Mononuclear cell (primary cell): ENCODE measurements around the gene CLEC2L. TPM values are rescaled to one million over a fixed set of nuclear protein-coding genes. Genes with fewer than 3 reads are reported as not detected.

ENCODE experiments used
- H3K27me3 ChIP-seq: 2 replicates; pipeline ENCODE4 v1.6.0; 2011; ENCODE audit warnings: low read length, control low read depth; ENCODE audit not compliant: insufficient read depth
- H3K4me1 ChIP-seq: 2 replicates; pipeline ENCODE4 v1.5.1; 2011; ENCODE audit warnings: mild to moderate bottlenecking, low read length, control low read depth; ENCODE audit not compliant: insufficient read depth
- H3K4me3 ChIP-seq: 2 replicates; pipeline ENCODE4 v1.5.1; 2011; ENCODE audit warnings: mild to moderate bottlenecking, low read length, moderate library complexity
- H3K9me3 ChIP-seq: 2 replicates; pipeline ENCODE4 v1.5.1; 2011; ENCODE audit warnings: low read depth, mild to moderate bottlenecking, control low read depth, low read length
- total RNA-seq: library from RNA; depleted of rRNA; stranded (reverse); fragments of >200 nt; gene quantifications from one replicate; pipeline ENCODE4 v1.2.3, GENCODE V29; 2012

The CLEC2L gene
- total RNA-seq, 1 donor, result 0.52 TPM

- peaks cover 9% of the 10 kb centered on the region for H3K4me1 ChIP-seq
- no peaks in the 10 kb centered on the region for H3K27me3 ChIP-seq
- no peak overlapping the region for H3K4me3 ChIP-seq
- no peaks in the 10 kb centered on the region for H3K9me3 ChIP-seq
Observed at GRCh38 chr7:139500770-139501138, 22.7 kb upstream of the CLEC2L start.

GRCh38 chr7:139502226-139502625 is 21.3 kb upstream of the CLEC2L start:
- H3K4me3 ChIP-seq, result no peak overlapping the region
- H3K27me3 ChIP-seq, result no peaks in the 10 kb centered on the region
- H3K9me3 ChIP-seq, result no peaks in the 10 kb centered on the region
- H3K4me1 ChIP-seq, result peaks cover 9% of the 10 kb centered on the region

GRCh38 chr7:139505563-139505962 is 17.9 kb upstream of the CLEC2L start:
- Histone ChIP-seq H3K4me1 (peaks cover under 1% of the 10 kb centered on the region), H3K4me3 (no peak overlapping the region), H3K9me3 (no peaks in the 10 kb centered on the region), H3K27me3 (no peaks in the 10 kb centered on the region)

GRCh38 chr7:139509535-139509934 is 13.9 kb upstream of the CLEC2L start:
- H3K4me1 ChIP-seq, result no peaks in the 10 kb centered on the region
- no peak overlapping the region for H3K4me3 ChIP-seq
- no peaks in the 10 kb centered on the region for H3K27me3 ChIP-seq
- no peaks in the 10 kb centered on the region for H3K9me3 ChIP-seq

- Histone ChIP-seq H3K4me3 (no peak overlapping the region), H3K4me1 (no peaks in the 10 kb centered on the region), H3K27me3 (no peaks in the 10 kb centered on the region), H3K9me3 (no peaks in the 10 kb centered on the region)
Observed at GRCh38 chr7:139511315-139511714, 12.2 kb upstream of the CLEC2L start.

GRCh38 chr7:139515266-139515665 is 8.2 kb upstream of the CLEC2L start:
- H3K9me3 ChIP-seq, result no peaks in the 10 kb centered on the region
- H3K4me1 ChIP-seq, result no peaks in the 10 kb centered on the region
- no peaks in the 10 kb centered on the region for H3K27me3 ChIP-seq
- H3K4me3 ChIP-seq, result no peak overlapping the region

- H3K4me3 ChIP-seq, result no peak overlapping the region
- no peaks in the 10 kb centered on the region for H3K9me3 ChIP-seq
- peaks cover 21% of the 10 kb centered on the region for H3K27me3 ChIP-seq
- no peaks in the 10 kb centered on the region for H3K4me1 ChIP-seq
Observed at GRCh38 chr7:139521439-139521838, 2.0 kb upstream of the CLEC2L start.

- Histone ChIP-seq H3K4me1 (no peaks in the 10 kb centered on the region), H3K9me3 (no peaks in the 10 kb centered on the region), H3K27me3 (peaks cover 21% of the 10 kb centered on the region), H3K4me3 (no peak overlapping the region)
Observed at GRCh38 chr7:139522830-139523198, 671 bp upstream of the CLEC2L start.

GRCh38 chr7:139523968-139524815 is 707 bp downstream of the CLEC2L start:
- H3K4me3 ChIP-seq, result no peak overlapping the region
- peaks cover 21% of the 10 kb centered on the region for H3K27me3 ChIP-seq
- H3K9me3 ChIP-seq, result no peaks in the 10 kb centered on the region
- no peaks in the 10 kb centered on the region for H3K4me1 ChIP-seq

GRCh38 chr7:139525239-139525638 is 1.8 kb downstream of the CLEC2L start:
- Histone ChIP-seq H3K27me3 (peaks cover 21% of the 10 kb centered on the region), H3K4me1 (no peaks in the 10 kb centered on the region), H3K9me3 (no peaks in the 10 kb centered on the region), H3K4me3 (no peak overlapping the region)

GRCh38 chr7:139525750-139526149 is 2.3 kb downstream of the CLEC2L start:
- H3K9me3 ChIP-seq, result no peaks in the 10 kb centered on the region
- no peaks in the 10 kb centered on the region for H3K4me1 ChIP-seq
- H3K27me3 ChIP-seq, result peaks cover 21% of the 10 kb centered on the region
- no peak overlapping the region for H3K4me3 ChIP-seq

- H3K27me3 ChIP-seq, result peaks cover 16% of the 10 kb centered on the region
- no peak overlapping the region for H3K4me3 ChIP-seq
- no peaks in the 10 kb centered on the region for H3K9me3 ChIP-seq
- H3K4me1 ChIP-seq, result no peaks in the 10 kb centered on the region
Observed at GRCh38 chr7:139526578-139527544, 3.4 kb downstream of the CLEC2L start.

GRCh38 chr7:139531094-139531493 is 7.6 kb downstream of the CLEC2L start:
- H3K4me3 ChIP-seq, result no peak overlapping the region
- H3K27me3 ChIP-seq, result no peaks in the 10 kb centered on the region

GRCh38 chr7:139532636-139533155 is 9.2 kb downstream of the CLEC2L start:
- H3K27me3 ChIP-seq, result no peaks in the 10 kb centered on the region
- H3K9me3 ChIP-seq, result no peaks in the 10 kb centered on the region
- no peak overlapping the region for H3K4me3 ChIP-seq
- H3K4me1 ChIP-seq, result no peaks in the 10 kb centered on the region

More at GRCh38 chr7:139531094-139531493, 7.6 kb downstream of the CLEC2L start:
- H3K4me1 ChIP-seq, result no peaks in the 10 kb centered on the region
- H3K9me3 ChIP-seq, result no peaks in the 10 kb centered on the region

GRCh38 chr7:139534096-139534495 is 10.6 kb downstream of the CLEC2L start:
- no peak overlapping the region for H3K4me3 ChIP-seq
- H3K9me3 ChIP-seq, result no peaks in the 10 kb centered on the region
- H3K27me3 ChIP-seq, result no peaks in the 10 kb centered on the region
- H3K4me1 ChIP-seq, result no peaks in the 10 kb centered on the region
